H1 (cell line): ENCODE measurements around the gene DIPK1B. TPM values are rescaled to one million over a fixed set of nuclear protein-coding genes. Genes with fewer than 3 reads are reported as not detected.

Experiments
- CHD2 ChIP-seq: IDR thresholded peaks from 2 replicates; pipeline ENCODE4 v1.6.1; 2012; ENCODE audit warnings: low read length, improper control_type of control experiment
- CHD7 ChIP-seq: fragments of 300-600 bp; sonication (generic); IDR thresholded peaks from 2 replicates; pipeline ENCODE4 v1.7.1; 2012; ENCODE audit warnings: low read length, moderate library complexity, mild to moderate bottlenecking, inconsistent platforms; ENCODE audit not compliant: insufficient replicate concordance
- JUN ChIP-seq: IDR thresholded peaks from 2 replicates; pipeline ENCODE4 v1.6.1; 2011; ENCODE audit warnings: low read depth, mild to moderate bottlenecking, improper control_type of control experiment, low read length
- PHF8 ChIP-seq: fragments of 200-600 bp; sonication (generic); conservative IDR thresholded peaks from 2 replicates; pipeline ENCODE4 v1.7.1; 2012; ENCODE audit warnings: low read depth, mild to moderate bottlenecking, inconsistent platforms, low read length, moderate library complexity
- POLR2A ChIP-seq, 2 experiments: IDR thresholded peaks; 1 replicate in 1 of 2; 2 replicates in 1 of 2; pipeline ENCODE4 v1.6.1; 2011; ENCODE audit warnings: low read depth in 2 of 2, low read length in 2 of 2, mild to moderate bottlenecking in 2 of 2; ENCODE audit errors: control extremely low read depth in 1 of 2
- POLR2AphosphoS5 ChIP-seq: IDR thresholded peaks from 2 replicates; pipeline ENCODE4 v1.6.1; 2011; ENCODE audit warnings: low read depth, low read length
- RNF2 ChIP-seq: fragments of 200-900, 300-1000 bp; sonication (generic); IDR thresholded peaks from 2 replicates; pipeline ENCODE4 v1.7.1; 2016; ENCODE audit warnings: borderline replicate concordance, low read depth, mild to moderate bottlenecking, antibody characterized with exemption, low read length; ENCODE audit not compliant: poor library complexity, severe bottlenecking; ENCODE audit errors: missing control alignments
- TBP ChIP-seq: IDR thresholded peaks from 2 replicates; pipeline ENCODE4 v1.6.1; 2011; ENCODE audit warnings: low read depth, low read length, improper control_type of control experiment
- polyA plus RNA-seq, 7 experiments: library from polyadenylated mRNA; depleted of rRNA in 3 of 7; stranded (reverse) in 5 of 7; unstranded in 2 of 7; fragments of >200 nt in 5 of 7; fragments of 200-250 nt in 2 of 7; gene quantifications; 1 replicate in 5 of 7; 2 replicates in 1 of 7; 4 replicates in 1 of 7; pipeline versions ENCODE4 v1.2.1 to v1.2.3, GENCODE V29; 2011 to 2013; ENCODE audit warnings: missing spikeins in 2 of 7, mixed read lengths in 2 of 7
- total RNA-seq: library from RNA; stranded (reverse); fragmentation: NEBNext Ultra II Directional; extraction: Animal tissue kit (Norgen Biotek cat#: 25700); gene quantifications from 2 replicates; pipeline ENCODE4 v1.2.1, GENCODE V29; 2021

Gene DIPK1B
- total and polyA plus RNA-seq, 2 of the 8 experiments (the other 6 are each of a cell fraction or from before 2014, with no cell fraction given) = 32.3 to 64.8 TPM

GRCh38 chr9:136728080-136728547 lies 15.7 kb downstream of the DIPK1B start (continued):
- no peak for TF ChIP-seq CHD7
- TF ChIP-seq JUN = no peak
- TF ChIP-seq RNF2 = no peak
- 0 out of 2 replicates have a peak, but pooled peaks have one; percentile 37 for TF ChIP-seq CHD2
- peak; percentile 97 for TF ChIP-seq TBP
- peak; percentile 97 for TF ChIP-seq PHF8
- TF ChIP-seq POLR2AphosphoS5 = peak; percentile 99
- TF ChIP-seq POLR2A (IDR thresholded peaks at IDR 0.05; ENCODE audit: control extremely low read depth in 1 of 2, low read depth in 2 of 2, low read length in 2 of 2) = peak in 1 of 2 experiments; percentile 99; a peak in 2 of 3 replicates
